WTC11 (cell line): ENCODE data around the gene ZNF484.
"Not testable (repeated sequence)": the region's sequence is repeated elsewhere in the genome, so short reads cannot be mapped to it uniquely, and the experiment has no call there.

ENCODE experiments used
- ATF1 ChIP-seq: sonication (generic); formaldehyde crosslinking; IDR thresholded peaks from 2 replicates; pipeline ENCODE4 v1.8.1; 2023; ENCODE audit warnings: mild to moderate bottlenecking, moderate library complexity, missing genetic modification reagents
- ATF2 ChIP-seq: sonication (generic); formaldehyde crosslinking; IDR thresholded peaks from 2 replicates; pipeline ENCODE4 v1.8.1; 2022; ENCODE audit warnings: low read depth, missing genetic modification reagents, borderline replicate concordance
- GABPB1 ChIP-seq: sonication (generic); formaldehyde crosslinking; IDR thresholded peaks from 2 replicates; pipeline ENCODE4 v1.8.1; 2023; ENCODE audit warnings: mild to moderate bottlenecking, missing genetic modification reagents
- MAX ChIP-seq: sonication (generic); formaldehyde crosslinking; IDR thresholded peaks from 2 replicates; pipeline ENCODE4 v1.8.0; 2022; ENCODE audit warnings: mild to moderate bottlenecking, missing genetic modification reagents
- NR2C2 ChIP-seq: sonication (generic); formaldehyde crosslinking; IDR thresholded peaks from 2 replicates; pipeline ENCODE4 v1.8.0; 2022; ENCODE audit warnings: mild to moderate bottlenecking, missing genetic modification reagents
- TCF7 ChIP-seq: sonication (generic); formaldehyde crosslinking; IDR thresholded peaks from 2 replicates; pipeline ENCODE4 v1.8.0; 2022; ENCODE audit warnings: mild to moderate bottlenecking, low read depth, missing genetic modification reagents, moderate library complexity
- TEAD4 ChIP-seq: sonication (generic); formaldehyde crosslinking; IDR thresholded peaks from 2 replicates; pipeline ENCODE4 v1.8.0; 2022; ENCODE audit warnings: mild to moderate bottlenecking, missing genetic modification reagents
- ZNF121 ChIP-seq: sonication (generic); formaldehyde crosslinking; IDR thresholded peaks from 2 replicates; pipeline ENCODE4 v1.8.0; 2023; ENCODE audit warnings: missing genetic modification reagents
- ZNF138 ChIP-seq: sonication (generic); formaldehyde crosslinking; conservative IDR thresholded peaks from 2 replicates; pipeline ENCODE4 v1.8.1; 2022; ENCODE audit warnings: mild to moderate bottlenecking, moderate library complexity, missing genetic modification reagents
- TF ChIP-seq, protein P1 (sequence below): fragments of 200-600 bp; IDR thresholded peaks from 2 replicates; pipeline ENCODE4 v1.8.0; 2022; ENCODE audit warnings: antibody characterized with exemption
- TF ChIP-seq, protein P2 (sequence below): sonication (generic); formaldehyde crosslinking; IDR thresholded peaks from 2 replicates; pipeline ENCODE4 v1.8.1; 2023; ENCODE audit warnings: mild to moderate bottlenecking, missing genetic modification reagents, moderate library complexity
- TF ChIP-seq, protein P3 (sequence below): sonication (generic); formaldehyde crosslinking; IDR thresholded peaks from 2 replicates; pipeline ENCODE4 v1.8.1; 2022; ENCODE audit warnings: missing genetic modification reagents, borderline replicate concordance
- TF ChIP-seq, protein P4 (sequence below): sonication (generic); formaldehyde crosslinking; IDR thresholded peaks from 2 replicates; pipeline ENCODE4 v1.8.1; 2023; ENCODE audit warnings: mild to moderate bottlenecking, missing genetic modification reagents

GRCh38 chr9:92825065-92825464 is 52.8 kb downstream of the ZNF484 start:
- TF ChIP-seq, protein P1, sequence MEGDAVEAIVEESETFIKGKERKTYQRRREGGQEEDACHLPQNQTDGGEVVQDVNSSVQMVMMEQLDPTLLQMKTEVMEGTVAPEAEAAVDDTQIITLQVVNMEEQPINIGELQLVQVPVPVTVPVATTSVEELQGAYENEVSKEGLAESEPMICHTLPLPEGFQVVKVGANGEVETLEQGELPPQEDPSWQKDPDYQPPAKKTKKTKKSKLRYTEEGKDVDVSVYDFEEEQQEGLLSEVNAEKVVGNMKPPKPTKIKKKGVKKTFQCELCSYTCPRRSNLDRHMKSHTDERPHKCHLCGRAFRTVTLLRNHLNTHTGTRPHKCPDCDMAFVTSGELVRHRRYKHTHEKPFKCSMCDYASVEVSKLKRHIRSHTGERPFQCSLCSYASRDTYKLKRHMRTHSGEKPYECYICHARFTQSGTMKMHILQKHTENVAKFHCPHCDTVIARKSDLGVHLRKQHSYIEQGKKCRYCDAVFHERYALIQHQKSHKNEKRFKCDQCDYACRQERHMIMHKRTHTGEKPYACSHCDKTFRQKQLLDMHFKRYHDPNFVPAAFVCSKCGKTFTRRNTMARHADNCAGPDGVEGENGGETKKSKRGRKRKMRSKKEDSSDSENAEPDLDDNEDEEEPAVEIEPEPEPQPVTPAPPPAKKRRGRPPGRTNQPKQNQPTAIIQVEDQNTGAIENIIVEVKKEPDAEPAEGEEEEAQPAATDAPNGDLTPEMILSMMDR, result not testable (repeated sequence)
- TF ChIP-seq, protein P2, sequence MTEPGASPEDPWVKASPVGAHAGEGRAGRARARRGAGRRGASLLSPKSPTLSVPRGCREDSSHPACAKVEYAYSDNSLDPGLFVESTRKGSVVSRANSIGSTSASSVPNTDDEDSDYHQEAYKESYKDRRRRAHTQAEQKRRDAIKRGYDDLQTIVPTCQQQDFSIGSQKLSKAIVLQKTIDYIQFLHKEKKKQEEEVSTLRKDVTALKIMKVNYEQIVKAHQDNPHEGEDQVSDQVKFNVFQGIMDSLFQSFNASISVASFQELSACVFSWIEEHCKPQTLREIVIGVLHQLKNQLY (CRISPR knock-in tag), result not testable (repeated sequence)
- not testable (repeated sequence) for TF ChIP-seq ATF2 (CRISPR knock-in tag); TCF7 (CRISPR knock-in tag); ZNF121 (CRISPR knock-in tag); MAX; GABPB1 (CRISPR knock-in tag); TEAD4 (CRISPR knock-in tag); ZNF138 (CRISPR knock-in tag); ATF1; NR2C2 (CRISPR knock-in tag)
- TF ChIP-seq, protein P3, sequence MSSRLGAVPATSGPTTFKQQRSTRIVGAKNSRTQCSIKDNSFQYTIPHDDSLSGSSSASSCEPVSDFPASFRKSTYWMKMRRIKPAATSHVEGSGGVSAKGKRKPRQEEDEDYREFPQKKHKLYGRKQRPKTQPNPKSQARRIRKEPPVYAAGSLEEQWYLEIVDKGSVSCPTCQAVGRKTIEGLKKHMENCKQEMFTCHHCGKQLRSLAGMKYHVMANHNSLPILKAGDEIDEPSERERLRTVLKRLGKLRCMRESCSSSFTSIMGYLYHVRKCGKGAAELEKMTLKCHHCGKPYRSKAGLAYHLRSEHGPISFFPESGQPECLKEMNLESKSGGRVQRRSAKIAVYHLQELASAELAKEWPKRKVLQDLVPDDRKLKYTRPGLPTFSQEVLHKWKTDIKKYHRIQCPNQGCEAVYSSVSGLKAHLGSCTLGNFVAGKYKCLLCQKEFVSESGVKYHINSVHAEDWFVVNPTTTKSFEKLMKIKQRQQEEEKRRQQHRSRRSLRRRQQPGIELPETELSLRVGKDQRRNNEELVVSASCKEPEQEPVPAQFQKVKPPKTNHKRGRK (CRISPR knock-in tag), result not testable (repeated sequence)
- TF ChIP-seq, protein P4, sequence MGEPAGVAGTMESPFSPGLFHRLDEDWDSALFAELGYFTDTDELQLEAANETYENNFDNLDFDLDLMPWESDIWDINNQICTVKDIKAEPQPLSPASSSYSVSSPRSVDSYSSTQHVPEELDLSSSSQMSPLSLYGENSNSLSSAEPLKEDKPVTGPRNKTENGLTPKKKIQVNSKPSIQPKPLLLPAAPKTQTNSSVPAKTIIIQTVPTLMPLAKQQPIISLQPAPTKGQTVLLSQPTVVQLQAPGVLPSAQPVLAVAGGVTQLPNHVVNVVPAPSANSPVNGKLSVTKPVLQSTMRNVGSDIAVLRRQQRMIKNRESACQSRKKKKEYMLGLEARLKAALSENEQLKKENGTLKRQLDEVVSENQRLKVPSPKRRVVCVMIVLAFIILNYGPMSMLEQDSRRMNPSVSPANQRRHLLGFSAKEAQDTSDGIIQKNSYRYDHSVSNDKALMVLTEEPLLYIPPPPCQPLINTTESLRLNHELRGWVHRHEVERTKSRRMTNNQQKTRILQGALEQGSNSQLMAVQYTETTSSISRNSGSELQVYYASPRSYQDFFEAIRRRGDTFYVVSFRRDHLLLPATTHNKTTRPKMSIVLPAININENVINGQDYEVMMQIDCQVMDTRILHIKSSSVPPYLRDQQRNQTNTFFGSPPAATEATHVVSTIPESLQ (CRISPR knock-in tag), result not testable (repeated sequence)
